ENCODE measurements around the gene CREB1.
A peak's percentile ranks its signal among the peaks of the same experiment; 100 is the strongest.

CREB1 gene

DNA sequence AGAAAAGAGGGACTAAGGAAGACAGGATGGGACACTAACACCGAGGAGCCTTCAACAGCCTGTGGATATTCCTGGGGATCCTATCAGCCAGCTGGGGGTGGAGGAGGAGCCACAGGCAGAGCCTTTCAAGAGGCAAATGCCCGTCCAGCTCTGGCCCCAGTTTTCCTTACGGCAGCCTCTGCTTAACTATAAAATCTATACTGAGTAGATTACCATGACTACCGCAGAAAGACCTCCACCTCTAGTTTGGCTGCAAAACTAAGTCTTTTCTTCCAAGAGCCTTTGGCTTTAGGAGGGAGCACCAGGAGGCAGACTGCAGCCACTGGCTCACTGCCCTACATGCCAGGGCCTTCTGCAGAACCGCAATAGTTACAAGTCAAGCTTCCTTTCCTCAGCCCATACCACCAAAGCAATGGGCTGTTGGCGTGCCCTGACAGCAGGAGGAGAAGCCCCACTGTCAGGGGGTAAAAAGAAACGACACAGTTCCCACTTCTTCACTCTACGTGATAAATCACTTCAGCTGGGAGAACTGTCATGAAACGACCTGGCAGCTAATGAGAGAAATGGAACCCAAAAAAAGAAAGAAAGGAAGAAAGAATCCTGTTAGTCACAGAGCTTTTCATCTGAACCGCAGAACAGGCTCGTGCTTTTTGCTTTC lies 25.1 kb upstream of the CREB1 start:
- DNase-seq (ENCODE audit: low read depth in 2 of 2): peak; percentile 78 to 79

DNA sequence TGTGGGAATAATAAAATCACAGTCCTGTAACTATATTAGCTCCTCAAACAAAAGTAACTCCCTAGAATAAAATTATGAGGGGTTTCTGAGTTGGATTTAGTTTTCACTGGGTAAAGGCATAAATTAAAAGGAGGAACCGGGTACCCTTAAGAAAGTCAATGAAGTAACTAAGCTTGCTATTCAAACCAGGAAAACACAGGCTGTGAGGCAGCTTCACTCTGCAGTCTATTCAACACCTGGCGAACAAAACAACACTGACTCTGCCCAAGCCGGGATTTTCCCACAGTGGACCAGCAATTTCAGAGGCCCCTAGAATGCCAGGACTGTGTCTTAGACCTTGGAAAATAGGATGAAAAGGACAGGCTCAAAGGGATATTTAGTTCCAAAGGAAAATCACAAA lies 24.6 kb upstream of the CREB1 start:
- no peak for DNase-seq (ENCODE audit: low read depth in 2 of 2)

DNA sequence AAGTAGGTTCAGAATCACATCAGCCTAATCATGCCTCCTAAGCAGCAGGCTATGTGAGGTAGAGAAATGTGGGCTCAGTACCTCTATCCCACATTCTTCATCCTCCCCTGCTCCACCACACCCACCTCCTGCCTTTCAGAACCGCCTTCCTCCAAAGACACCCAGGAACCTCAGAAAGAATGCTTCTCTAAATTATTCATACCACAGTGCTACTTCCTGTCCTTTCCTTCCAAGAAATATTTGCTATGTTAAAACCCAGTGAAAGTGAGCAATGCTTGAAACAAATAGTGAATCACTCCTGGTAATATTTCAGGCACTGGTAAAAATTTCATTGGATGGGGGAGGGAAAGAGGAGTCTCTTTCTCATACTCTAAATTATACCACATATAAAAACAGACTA lies 24.0 kb upstream of the CREB1 start:
- DNase-seq (ENCODE audit: low read depth in 2 of 2): peak; percentile 91

DNA sequence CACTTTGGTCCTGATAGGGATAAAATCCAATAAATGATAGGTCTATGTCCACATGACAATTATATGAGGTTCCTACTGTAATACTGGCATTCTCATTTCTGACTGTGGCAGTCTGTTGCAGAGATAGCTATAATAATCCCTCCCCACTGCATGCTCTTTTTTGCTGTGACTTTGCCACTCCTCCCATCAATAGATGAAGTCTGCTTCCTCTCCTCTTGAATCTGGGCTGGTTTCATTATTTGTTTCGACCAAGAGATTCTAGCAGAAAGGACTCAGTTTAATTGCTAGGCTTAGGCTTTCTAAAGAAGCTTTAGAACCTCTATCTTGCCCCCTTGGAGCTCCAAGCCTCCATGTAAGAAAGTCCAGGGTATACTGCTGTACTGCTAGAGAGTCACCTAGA lies 23.3 kb upstream of the CREB1 start:
- DNase-seq (ENCODE audit: low read depth in 2 of 2): no peak

DNA sequence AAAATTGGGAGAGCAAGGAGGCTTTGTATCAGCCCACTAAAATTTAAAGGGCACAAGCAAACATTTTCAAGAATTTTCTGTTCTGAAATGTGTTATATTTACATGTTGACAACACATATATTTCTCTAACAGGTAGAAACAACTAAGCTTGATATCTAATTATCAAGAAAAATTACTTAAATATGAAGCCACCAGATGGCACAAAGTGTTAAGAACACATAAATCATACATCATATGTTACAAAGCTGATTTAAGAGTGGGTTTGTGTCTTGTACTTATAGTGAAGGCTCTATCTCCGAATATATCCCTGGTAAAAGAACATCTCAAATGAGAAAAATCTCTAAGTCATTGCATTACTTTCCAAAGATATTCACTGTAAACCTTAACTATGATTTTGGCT lies 19.6 kb upstream of the CREB1 start:
- no peak for DNase-seq (ENCODE audit: low read depth in 2 of 2)

DNA sequence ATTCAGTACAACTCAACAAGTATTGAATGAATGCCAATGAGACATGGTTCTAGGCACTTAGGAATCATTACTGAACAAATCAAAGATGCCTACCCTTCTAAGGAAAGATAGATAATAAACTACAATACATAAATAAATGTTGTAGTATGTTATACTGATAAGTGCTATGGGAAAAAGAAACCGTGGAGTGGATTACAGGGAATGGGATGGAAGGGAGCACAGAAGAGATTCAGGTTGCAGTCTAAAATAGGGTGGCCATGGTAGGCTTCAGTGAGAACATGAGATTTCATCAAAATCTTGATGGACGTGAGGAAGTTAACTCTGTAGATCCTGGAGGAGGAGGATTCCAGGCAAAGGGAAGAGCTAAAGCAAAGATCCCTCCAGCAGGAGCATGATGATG lies 17.9 kb upstream of the CREB1 start:
- no peak for DNase-seq (ENCODE audit: low read depth in 2 of 2)

DNA sequence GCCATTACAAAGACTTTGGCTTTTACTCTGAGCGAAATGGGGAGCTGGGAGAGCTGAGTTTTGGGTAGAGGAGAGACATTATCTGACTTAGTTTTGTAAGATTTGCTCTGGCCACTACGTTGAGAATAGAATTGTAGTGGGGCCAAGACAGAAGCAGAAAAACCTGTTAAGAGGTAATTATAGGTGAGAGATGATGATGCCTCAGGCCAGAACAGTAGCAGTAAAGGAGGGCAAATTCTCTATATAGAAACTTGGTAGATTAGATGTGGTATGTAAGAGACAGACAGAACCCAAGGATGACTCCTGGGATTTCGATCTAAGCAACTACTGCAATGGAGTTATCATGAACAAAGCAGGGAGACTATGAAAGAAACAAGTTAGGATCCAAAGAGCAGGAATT lies 17.4 kb upstream of the CREB1 start:
- no peak for DNase-seq (ENCODE audit: low read depth in 2 of 2)

DNA sequence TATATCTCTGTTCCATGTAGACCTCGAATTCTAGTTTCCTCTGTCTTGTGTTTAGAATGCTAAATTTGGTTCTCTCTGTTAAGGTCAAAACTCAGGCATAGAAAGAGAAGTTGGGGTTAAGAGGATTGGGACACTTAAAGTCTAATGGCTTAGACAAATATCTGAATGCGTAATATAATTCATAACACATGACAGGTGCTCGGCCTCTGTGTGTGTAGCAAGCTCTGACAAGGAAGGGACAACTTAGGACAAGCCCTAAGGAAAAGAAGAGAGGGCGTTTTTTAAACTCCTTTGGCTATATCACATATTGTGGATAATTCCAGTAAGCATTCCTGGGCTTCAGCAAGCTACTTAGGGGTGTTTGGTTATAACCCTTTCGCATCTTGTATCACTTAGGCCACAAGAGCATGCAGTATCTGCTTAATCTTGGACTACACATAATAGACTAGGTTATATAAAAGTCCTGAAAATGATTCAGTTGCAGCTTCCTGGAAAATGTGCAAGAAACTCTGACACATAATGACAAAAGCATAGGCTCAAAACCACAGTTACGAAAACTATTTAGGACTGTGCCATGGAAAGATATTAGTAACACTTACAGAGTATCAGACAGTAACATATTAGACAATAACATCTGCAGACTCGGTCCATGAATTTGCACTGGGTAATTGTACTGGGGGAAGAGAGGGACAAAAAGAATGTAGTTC lies 16.1 kb upstream of the CREB1 start:
- peak; percentile 99 for DNase-seq (ENCODE audit: low read depth in 2 of 2)

DNA sequence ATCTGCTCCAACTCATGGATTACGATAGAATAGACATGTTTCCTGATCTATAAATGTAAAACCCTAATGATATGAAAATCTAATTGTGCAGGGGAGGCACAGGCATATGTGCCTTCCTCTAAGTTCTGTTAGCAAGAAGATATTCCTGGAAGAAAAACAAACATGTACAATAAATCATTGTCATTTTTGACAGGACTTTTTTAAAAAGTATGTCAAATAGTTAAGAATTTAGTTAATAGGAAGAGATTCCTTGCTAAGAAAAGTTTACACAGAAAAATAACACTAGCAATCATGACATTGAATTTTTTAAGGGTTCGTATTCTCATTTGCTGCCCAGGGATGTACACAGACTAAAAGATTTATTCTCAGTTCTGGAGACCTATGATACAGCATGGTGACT lies 15.3 kb upstream of the CREB1 start:
- DNase-seq (ENCODE audit: low read depth in 2 of 2): no peak

DNA sequence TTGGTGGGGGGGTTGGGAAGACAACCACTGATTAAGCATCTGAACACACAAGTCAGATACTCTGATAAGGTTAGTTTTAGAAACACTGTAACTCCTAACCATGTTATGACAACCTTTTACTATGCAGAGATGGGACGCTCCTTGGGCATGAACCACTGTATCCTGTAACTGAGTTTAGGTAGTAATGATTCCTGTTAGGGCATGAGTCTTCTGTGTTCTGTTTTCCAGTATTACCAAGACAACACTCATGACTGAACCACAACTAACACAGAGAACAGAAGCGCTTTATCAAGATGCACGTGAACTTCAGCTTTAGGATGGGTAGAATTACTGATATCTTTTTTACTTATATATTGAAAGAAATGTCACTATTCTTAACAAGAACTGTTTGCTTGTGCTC lies 14.1 kb upstream of the CREB1 start:
- no peak for DNase-seq (ENCODE audit: low read depth in 2 of 2)

DNA sequence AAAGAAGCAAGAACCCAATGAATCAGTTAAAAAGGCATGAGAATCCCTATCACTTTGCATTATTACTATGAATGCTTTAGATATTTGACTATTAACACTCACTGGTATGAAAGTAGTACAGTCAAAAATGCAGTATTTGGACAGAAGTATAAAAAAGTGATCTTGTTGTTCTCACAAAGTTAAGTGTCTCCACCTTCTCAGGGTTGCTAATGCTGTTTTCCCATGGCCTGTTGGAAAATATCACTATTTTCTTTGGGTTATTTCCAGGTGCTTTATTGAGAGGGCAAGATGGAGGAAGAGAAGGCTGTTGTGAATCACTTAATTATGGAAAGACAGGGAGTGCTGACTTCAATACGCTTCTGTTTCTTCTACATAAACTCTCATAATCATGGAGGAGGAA lies 13.6 kb upstream of the CREB1 start:
- DNase-seq (ENCODE audit: low read depth in 2 of 2): no peak

DNA sequence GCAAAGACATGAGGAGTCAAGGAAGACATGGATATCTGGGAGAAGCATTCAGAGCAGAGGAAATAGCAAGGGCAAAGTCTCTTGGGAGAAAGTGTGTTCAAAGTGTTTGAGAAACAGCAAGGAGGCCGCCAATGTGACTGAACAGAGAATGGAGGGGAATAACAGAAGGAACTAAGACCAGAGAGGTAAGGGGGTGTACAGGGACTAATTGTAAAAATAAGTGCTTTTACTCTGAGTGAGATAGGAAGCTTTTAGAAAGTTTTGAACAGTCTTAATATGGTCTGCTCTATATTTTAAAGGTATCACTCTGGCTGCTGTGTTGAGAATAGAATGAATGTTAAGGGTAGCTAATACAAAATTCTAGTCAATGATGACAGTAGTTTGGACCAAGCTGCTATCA lies 6.8 kb upstream of the CREB1 start:
- no peak for DNase-seq (ENCODE audit: low read depth in 2 of 2)

DNA sequence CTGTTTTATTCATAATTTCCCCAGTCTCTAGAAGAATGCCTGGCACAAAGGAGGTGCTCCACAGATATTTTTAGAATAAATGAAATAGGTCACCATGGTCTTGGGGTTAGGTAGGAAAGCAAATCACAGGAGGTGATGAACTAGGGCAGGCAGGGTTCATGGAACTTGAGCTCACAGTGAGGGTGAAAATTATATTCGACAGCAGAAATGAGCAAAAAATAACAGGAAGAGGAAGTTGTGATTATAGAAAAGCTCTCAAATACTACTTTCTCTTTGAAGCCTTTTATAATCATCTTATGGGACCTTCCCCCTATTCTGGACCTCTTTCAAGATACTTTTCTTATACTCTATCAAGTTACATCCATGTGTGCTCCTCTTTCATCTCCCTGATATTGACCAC lies 4.5 kb upstream of the CREB1 start:
- DNase-seq (ENCODE audit: low read depth in 2 of 2): no peak

DNA sequence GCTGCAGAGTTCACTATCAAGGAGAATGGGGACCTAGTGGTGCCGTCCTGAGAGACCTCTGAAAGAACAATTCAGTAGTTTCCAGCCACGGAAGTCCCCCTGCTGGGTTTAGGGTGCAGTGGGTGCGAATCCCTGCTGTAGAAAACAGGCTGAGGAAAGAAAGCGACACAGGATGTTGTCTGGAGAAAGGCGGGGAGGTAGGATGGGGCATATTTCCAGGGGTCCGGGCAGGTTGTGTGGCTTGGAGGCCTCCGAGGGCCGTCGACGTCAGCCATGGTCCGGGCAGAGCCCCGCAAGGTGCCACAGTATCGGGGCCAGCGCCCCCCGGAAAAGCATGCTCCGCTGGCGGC lies 807 bp upstream of the CREB1 start:
- DNase-seq (ENCODE audit: low read depth in 2 of 2): no peak

DNA sequence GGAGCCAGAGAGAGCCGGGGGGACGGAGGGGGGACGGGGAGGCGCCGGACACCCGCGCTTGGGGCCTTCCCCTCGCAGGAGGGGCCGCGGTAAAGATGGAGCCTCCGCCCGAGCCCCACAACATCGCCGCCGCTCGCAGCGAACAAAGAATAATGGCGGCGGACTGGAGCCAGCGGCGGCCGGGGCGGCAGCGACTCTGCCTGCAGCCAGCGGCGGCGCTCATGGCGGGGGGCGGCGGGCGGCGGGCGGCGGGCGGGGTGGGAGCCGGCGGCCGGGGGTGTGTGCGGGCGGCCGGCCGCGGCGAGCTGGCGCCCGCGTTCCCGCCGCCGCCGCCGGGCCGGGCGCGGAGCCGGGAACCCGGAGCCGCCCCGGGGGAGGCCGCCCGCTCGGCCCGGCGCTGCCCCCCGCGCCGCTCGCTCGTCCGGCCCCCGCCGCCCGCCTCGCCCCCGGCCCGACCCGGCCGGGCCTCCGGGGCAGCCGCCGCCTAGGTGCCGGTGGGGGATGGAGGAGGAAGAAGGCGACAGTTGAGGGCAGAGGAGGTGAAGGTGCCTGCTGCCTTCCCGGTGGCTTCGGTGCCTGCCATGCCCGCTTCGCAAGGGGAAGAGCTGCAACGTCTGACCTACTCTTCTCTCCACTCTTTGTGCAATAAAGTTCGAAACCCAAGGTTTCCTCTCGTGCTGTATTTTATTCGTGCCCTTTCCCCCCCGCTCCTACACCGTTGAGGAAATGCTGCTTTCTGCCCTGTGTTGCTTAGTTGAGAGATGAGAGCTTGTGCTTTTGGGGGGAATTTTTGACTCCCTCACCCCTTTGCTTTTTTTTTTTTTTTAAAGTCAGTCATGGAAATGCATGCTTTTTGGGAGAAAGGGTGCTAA lies 634 bp downstream of the CREB1 start:
- no peak for DNase-seq (ENCODE audit: low read depth in 2 of 2)

DNA sequence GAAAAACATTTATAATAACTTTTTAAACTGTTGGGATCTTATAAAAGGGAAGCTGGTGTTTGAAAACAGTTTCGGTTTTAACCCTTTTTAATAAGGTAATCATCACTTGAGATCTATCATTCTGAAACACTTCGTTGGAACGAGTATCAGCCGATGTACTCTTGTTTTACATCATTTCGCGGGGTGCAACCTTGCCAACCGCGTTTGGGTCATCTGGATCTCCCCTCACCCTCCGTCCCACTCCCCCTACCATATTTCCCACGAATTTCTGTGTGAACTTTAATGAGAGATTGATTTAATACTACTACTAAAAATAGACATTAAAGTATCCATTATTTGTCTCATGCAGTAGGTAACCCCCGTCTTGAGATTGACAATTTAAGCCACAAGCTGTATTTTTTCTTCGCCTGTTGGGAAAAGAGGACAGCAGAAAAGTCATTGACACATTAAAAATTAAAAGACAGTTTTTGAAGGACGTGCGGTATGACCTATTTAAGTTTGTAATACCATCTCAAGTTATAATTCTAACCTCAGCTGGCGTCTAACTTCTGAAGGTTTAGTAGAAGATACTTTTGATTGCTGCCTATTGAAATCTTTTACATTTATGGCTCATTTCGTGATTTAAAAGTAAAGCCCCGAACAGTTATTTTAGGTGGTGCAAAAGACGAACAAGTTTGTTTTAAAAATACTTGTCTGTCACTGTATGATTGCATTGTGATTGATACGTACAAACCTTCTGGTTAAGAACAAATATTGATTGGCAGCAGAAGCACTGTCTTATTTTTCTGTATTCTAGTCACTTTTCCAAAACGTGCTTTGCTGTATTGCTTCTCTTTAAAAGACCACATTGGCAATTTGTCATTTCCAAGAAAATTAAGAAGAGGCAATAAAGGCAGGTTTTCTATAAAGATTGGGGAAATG lies 1.5 kb downstream of the CREB1 start:
- no peak for DNase-seq (ENCODE audit: low read depth in 2 of 2)

DNA sequence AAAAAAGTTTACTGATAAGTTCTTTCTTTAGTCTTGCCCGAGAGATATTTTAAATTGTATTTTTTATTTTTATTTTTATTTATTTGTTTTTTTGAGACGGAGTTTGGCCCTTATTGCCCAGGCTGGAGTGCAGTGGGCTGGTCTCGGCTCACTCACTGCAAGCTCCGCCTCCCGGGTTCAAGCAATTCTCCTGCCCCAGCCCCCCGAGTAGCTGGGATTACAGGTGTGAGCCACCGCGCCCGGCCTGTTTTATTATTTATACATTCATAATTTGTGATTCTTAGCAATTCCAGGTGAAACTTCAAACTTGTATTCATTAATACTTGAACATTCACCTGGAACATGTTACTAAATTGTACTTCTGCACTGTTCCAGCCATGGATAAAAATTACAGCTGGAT lies 2.9 kb downstream of the CREB1 start:
- DNase-seq (ENCODE audit: low read depth in 2 of 2): no peak

DNA sequence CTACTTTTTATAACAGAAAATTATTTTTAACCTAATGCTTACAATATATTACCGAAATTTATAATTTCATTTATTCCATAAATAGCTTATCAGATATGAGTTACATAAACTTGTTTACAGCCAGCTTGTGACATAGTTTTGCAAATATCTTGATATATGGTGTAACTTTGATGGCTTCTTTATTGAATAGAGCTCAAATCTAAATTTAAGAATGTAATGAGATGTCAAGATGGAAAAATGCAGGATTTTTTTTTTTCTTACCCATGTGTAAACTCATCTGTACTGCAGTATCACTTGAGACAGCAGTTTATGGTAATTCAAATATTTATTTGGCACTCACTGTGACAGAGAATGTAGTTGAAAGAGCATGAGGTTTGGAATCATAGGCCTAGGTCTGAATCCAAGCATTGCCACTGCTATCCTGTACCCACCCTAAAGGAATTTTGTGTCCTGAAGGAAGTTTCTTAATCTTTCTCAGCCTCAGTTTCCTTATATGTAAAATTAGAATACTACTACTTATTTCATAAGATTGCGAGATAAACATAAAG lies 3.8 kb downstream of the CREB1 start:
- no peak for DNase-seq (ENCODE audit: low read depth in 2 of 2)

DNA sequence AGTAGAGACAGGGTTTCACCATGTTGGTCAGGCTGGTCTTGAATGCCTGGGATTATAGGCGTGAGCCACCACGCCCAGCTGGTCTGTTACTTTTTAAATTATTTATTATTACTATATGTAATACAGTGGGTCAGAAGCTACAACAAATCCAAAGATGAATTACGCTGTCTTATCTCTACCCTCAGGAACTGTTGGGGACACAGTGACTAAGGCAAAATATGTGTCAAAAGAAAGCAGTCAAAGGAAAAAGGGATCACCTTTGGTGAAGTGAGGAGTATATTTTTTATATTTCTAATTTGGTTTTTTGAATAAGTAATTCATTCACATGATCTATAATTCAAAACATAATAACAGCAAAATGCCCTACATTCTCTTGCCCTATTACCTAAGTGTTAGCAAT lies 4.7 kb downstream of the CREB1 start:
- no peak for DNase-seq (ENCODE audit: low read depth in 2 of 2)

DNA sequence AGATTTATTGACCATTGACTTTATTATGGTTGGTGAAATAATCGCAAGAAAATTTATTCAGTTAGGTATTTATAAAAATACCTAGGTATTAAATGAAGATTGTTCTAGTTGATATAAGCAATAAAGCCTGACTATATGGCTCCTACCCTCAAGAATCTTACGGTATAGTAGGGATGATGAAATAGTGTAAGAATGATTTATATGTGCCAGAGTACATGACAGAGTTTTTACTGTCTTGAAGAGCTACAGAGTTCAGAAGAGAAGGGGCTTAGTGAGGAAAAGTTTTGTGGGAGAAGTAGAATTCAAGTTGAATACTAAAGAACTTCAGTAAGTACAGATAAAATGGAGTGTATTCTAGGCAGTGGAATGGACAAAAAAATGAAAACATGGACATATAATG lies 9.7 kb downstream of the CREB1 start:
- DNase-seq (ENCODE audit: low read depth in 2 of 2): no peak

DNA sequence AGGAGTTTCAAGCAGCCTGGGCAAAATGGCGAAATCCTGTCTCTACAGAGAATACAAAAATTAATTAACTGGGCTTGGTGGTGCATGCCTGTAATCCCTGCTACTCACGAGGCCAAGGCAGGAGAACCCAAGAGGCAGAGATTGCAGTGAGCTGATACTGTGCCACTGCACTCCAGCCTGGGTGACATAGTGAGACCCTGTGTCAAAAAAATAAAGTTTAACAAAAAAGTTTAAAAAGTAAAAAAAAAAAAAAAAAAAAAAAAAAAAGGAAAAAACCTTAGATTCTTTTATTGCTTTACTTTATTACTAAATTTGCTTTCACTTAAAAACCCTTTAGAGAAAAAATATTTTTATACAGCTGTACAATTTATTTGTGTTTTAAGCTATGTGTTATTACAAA lies 10.7 kb downstream of the CREB1 start:
- no peak for DNase-seq (ENCODE audit: low read depth in 2 of 2)

DNA sequence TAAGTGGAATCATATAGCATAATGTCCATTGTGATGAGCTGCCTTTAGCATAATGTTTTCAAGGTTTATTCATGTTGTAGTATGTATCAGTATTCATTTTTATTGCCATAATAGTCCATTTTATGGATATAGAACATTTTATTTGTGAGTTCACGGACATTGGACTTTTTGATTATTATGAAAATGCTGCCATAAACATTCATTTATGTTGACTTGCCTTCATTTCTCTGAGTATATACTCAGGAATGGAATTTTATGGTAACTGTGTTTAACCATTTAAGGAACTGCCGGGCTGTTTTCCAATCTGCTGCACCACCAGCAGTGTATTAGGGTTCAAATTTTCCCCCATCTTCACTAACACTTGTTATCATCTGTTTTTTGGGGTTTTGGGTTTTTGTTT lies 12.2 kb downstream of the CREB1 start:
- DNase-seq (ENCODE audit: low read depth in 2 of 2): no peak
